Fibroblast of the aortic adventitia (primary cell): ENCODE results near the gene ERC2. TPM values are rescaled to one million over a fixed set of nuclear protein-coding genes. Genes with fewer than 3 reads are reported as not detected.

Experiments
- DNase-seq: peaks from one replicate; pipeline ENCODE4 v3.0.0-alpha.2; 2010; ENCODE audit warnings: low read depth
- H3K4me3 ChIP-seq: 2 replicates; pipeline ENCODE4 v1.5.1; 2011; ENCODE audit warnings: low read depth, mild to moderate bottlenecking, control low read depth, low read length, moderate library complexity
- CTCF ChIP-seq: IDR thresholded peaks from 2 replicates; pipeline ENCODE4 v1.5.1; 2011; ENCODE audit warnings: mild to moderate bottlenecking, low read length, control low read depth, inconsistent platforms; ENCODE audit not compliant: insufficient read depth
- total RNA-seq: library from RNA; depleted of rRNA; stranded (reverse); fragments of >200 nt; gene quantifications from 2 replicates; pipeline ENCODE4 v1.2.3, GENCODE V29; 2012; ENCODE audit warnings: low replicate concordance

ERC2 gene
- total RNA-seq, 1 donor: 0.09 TPM

- H3K4me3 ChIP-seq: no peak overlapping the region
- DNase-seq: no peak
- TF ChIP-seq CTCF: no peak
Measured at GRCh38 chr3:55813268-55814097, 654.8 kb downstream of the ERC2 start.

GRCh38 chr3:55812394-55813013 is 655.8 kb downstream of the ERC2 start:
- no peak for TF ChIP-seq CTCF
- H3K4me3 ChIP-seq: no peak overlapping the region
- no peak for DNase-seq

GRCh38 chr3:55807210-55807609 is 661.1 kb downstream of the ERC2 start:
- DNase-seq: no peak
- no peak for TF ChIP-seq CTCF
- H3K4me3 ChIP-seq: no peak overlapping the region

GRCh38 chr3:55805169-55805568 is 663.1 kb downstream of the ERC2 start:
- H3K4me3 ChIP-seq: no peak overlapping the region
- no peak for DNase-seq
- TF ChIP-seq CTCF: no peak

GRCh38 chr3:55804170-55805095 is 663.8 kb downstream of the ERC2 start:
- no peak overlapping the region for H3K4me3 ChIP-seq
- DNase-seq: no peak
- no peak for TF ChIP-seq CTCF

GRCh38 chr3:55802816-55803215 is 665.5 kb downstream of the ERC2 start:
- H3K4me3 ChIP-seq: no peak overlapping the region
- no peak for TF ChIP-seq CTCF
- DNase-seq: no peak
